GM18858 (cell line): ENCODE results near the gene CSNK2A1.
A peak's percentile ranks its signal among the peaks of the same experiment; 100 is the strongest.
"Not testable (repeated sequence)": the region's sequence is repeated elsewhere in the genome, so short reads cannot be mapped to it uniquely, and the experiment has no call there.

Source experiments
- ATAC-seq: cut with Tn5 transposase; IDR thresholded peaks from one replicate; pipeline ENCODE4 v1.9.1; 2021; ENCODE audit not compliant: unreplicated experiment

CSNK2A1 gene

GRCh38 chr20:461254-462198, 82.1 kb downstream of the CSNK2A1 start:
- peak; percentile 20 for ATAC-seq

GRCh38 chr20:460707-461106, 82.9 kb downstream of the CSNK2A1 start:
- no peak for ATAC-seq

GRCh38 chr20:460180-460579, 83.4 kb downstream of the CSNK2A1 start:
- ATAC-seq, result no peak

- no peak for ATAC-seq
Measured at GRCh38 chr20:458776-459175, 84.8 kb downstream of the CSNK2A1 start.

GRCh38 chr20:454951-455350, 88.6 kb downstream of the CSNK2A1 start:
- ATAC-seq, result no peak

GRCh38 chr20:452021-452420, 91.6 kb downstream of the CSNK2A1 start:
- ATAC-seq, result not testable (repeated sequence)

- no peak for ATAC-seq
Measured at GRCh38 chr20:445514-446336, 97.9 kb downstream of the CSNK2A1 start.

- ATAC-seq, result no peak
Measured at GRCh38 chr20:444862-445426, 98.6 kb downstream of the CSNK2A1 start.

- ATAC-seq, result no peak
Measured at GRCh38 chr20:444117-444516, 99.5 kb downstream of the CSNK2A1 start.

GRCh38 chr20:443223-443775, 100.3 kb downstream of the CSNK2A1 start:
- no peak for ATAC-seq

GRCh38 chr20:440636-441035, 103.0 kb downstream of the CSNK2A1 start:
- no peak for ATAC-seq

- ATAC-seq, result no peak
Measured at GRCh38 chr20:440148-440547, 103.4 kb downstream of the CSNK2A1 start.

- no peak for ATAC-seq
Measured at GRCh38 chr20:438571-439469, 104.8 kb downstream of the CSNK2A1 start.

GRCh38 chr20:437787-438486, 105.7 kb downstream of the CSNK2A1 start:
- no peak for ATAC-seq

GRCh38 chr20:436476-436875, 107.1 kb downstream of the CSNK2A1 start:
- ATAC-seq, result no peak

- ATAC-seq, result no peak
Measured at GRCh38 chr20:435558-435957, 108.0 kb downstream of the CSNK2A1 start.

GRCh38 chr20:434661-435419, 108.8 kb downstream of the CSNK2A1 start:
- no peak for ATAC-seq

GRCh38 chr20:434221-434620, 109.4 kb downstream of the CSNK2A1 start:
- no peak for ATAC-seq
